ENCODE results near the gene WBP1L. TPM values are rescaled to one million over a fixed set of nuclear protein-coding genes. Genes with fewer than 3 reads are reported as not detected.

Gene WBP1L
- total and polyA plus RNA-seq, 2 experiments from 2014 or later: 7.0 to 55.7 TPM

DNA sequence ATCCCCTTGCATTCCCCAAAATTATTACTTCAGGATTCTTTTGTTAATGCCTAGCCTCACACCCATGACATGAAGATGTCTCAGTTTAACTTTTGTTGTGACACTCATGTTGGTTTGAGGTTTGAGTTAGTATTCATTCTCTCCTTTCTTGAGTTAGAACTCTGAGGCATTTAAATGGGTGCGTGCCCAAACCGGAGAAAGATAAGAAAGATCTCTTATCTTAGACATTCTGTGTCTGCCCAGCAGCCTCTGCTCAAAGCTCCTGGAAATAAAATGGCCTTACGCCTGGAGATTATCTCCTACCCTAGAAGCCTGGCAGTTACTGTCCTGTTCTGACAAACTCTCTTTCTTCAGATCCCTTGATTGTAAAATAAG, 26.3 kb downstream of the WBP1L start:
- H3K4me1 ChIP-seq (ENCODE audit: insufficient read depth): peaks cover 1% of the 10 kb centered on the region; the same call in 1 of the 2 replicates
- H4K20me1 ChIP-seq (replicated peaks; ENCODE audit: insufficient read depth): 0 out of 2 replicates have a peak, but pooled peaks cover 2% of the 10 kb centered on the region
- H3F3A ChIP-seq (replicated peaks; ENCODE audit: low read depth): no peaks in the 10 kb centered on the region
- Mint-ChIP-seq H3K27me3 (ENCODE audit: insufficient read depth, low read depth, poor library complexity) (peaks cover 2% of the 10 kb centered on the region), H3K36me3 (ENCODE audit: low read depth) (no peaks in the 10 kb centered on the region), H3K4me1 (peaks cover 11% of the 10 kb centered on the region), H3K9me3 (no peaks in the 10 kb centered on the region), H3K27ac (no peak overlapping the region), H3K4me3 (no peak overlapping the region)
- H3K79me2 ChIP-seq (replicated peaks; ENCODE audit: insufficient read depth): no peaks in the 10 kb centered on the region; the same call in none of the 2 replicates
- H2AFZ ChIP-seq: no peak overlapping the region
- no peak for ATAC-seq
- H3K36me3 ChIP-seq (ENCODE audit: insufficient read depth): no peaks in the 10 kb centered on the region
- no peak for DNase-seq (ENCODE audit: low spot score)
- no peaks in the 10 kb centered on the region for H3K27me3 ChIP-seq (ENCODE audit: insufficient read depth)
- no peak overlapping the region; the same call in 1 of the 2 replicates for H3K27ac ChIP-seq (ENCODE audit: low read depth)
- TF ChIP-seq NANOG (IDR thresholded peaks at IDR 0.05; ENCODE audit: borderline replicate concordance): no peak
- no peak for TF ChIP-seq ZNF114 (CRISPR knock-in tag; IDR thresholded peaks at IDR 0.05)
- TF ChIP-seq POLR2AphosphoS5 (IDR thresholded peaks at IDR 0.05; ENCODE audit: low read depth): no peak
- TF ChIP-seq, protein P1, sequence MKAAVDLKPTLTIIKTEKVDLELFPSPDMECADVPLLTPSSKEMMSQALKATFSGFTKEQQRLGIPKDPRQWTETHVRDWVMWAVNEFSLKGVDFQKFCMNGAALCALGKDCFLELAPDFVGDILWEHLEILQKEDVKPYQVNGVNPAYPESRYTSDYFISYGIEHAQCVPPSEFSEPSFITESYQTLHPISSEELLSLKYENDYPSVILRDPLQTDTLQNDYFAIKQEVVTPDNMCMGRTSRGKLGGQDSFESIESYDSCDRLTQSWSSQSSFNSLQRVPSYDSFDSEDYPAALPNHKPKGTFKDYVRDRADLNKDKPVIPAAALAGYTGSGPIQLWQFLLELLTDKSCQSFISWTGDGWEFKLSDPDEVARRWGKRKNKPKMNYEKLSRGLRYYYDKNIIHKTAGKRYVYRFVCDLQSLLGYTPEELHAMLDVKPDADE (IDR thresholded peaks at IDR 0.05): no peak
- TF ChIP-seq, protein P2, sequence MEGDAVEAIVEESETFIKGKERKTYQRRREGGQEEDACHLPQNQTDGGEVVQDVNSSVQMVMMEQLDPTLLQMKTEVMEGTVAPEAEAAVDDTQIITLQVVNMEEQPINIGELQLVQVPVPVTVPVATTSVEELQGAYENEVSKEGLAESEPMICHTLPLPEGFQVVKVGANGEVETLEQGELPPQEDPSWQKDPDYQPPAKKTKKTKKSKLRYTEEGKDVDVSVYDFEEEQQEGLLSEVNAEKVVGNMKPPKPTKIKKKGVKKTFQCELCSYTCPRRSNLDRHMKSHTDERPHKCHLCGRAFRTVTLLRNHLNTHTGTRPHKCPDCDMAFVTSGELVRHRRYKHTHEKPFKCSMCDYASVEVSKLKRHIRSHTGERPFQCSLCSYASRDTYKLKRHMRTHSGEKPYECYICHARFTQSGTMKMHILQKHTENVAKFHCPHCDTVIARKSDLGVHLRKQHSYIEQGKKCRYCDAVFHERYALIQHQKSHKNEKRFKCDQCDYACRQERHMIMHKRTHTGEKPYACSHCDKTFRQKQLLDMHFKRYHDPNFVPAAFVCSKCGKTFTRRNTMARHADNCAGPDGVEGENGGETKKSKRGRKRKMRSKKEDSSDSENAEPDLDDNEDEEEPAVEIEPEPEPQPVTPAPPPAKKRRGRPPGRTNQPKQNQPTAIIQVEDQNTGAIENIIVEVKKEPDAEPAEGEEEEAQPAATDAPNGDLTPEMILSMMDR (conservative IDR thresholded peaks at IDR 0.05; ENCODE audit: low read depth in 2 of 2): no peak
- TF ChIP-seq ZNF331 (CRISPR knock-in tag; IDR thresholded peaks at IDR 0.05; ENCODE audit: low read depth): no peak
- no peak for TF ChIP-seq EZH2 (IDR thresholded peaks at IDR 0.05; ENCODE audit: low read depth, unreplicated experiment)
- H3K9me2 ChIP-seq (ENCODE audit: insufficient read depth): no peaks in the 10 kb centered on the region
- no peak overlapping the region for H3K4me3 ChIP-seq
- H3K4me2 ChIP-seq: no peak overlapping the region

DNA sequence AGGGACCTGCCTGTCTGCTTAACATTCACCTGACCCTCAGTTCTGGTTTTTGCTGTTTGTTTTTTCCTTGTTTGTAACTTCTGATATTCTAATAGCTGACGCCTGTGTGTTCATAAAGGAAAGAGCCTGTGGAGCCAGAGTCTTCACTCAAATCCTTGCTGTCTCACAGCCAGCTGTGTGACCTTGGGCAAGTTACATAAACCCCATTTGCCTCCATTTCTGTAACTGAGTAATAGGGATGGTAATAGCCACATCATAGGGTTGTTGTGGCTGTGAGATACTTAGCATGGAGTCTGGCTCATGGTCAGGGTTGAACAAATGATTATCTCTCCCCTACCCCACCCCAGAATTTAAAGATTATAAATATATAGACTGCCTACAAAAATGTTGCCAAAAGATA, 27.0 kb downstream of the WBP1L start:
- no peak overlapping the region for H3K27ac ChIP-seq (ENCODE audit: low read depth)
- no peaks in the 10 kb centered on the region for H3K9me3 Mint-ChIP-seq
- H3K27me3 ChIP-seq (ENCODE audit: insufficient read depth): no peaks in the 10 kb centered on the region
- 0 out of 2 replicates have a peak, but pooled peaks cover 2% of the 10 kb centered on the region for H4K20me1 ChIP-seq (replicated peaks; ENCODE audit: insufficient read depth)
- no peaks in the 10 kb centered on the region; the same call in none of the 2 replicates for H3K79me2 ChIP-seq (replicated peaks; ENCODE audit: insufficient read depth)
- H3K27ac Mint-ChIP-seq: no peak overlapping the region
- H3K4me1 Mint-ChIP-seq: peaks cover 18% of the 10 kb centered on the region
- no peak overlapping the region for H2AFZ ChIP-seq
- H3F3A ChIP-seq (replicated peaks; ENCODE audit: low read depth): no peaks in the 10 kb centered on the region
- no peaks in the 10 kb centered on the region for H3K9me2 ChIP-seq (ENCODE audit: insufficient read depth)
- H3K4me3 Mint-ChIP-seq: no peak overlapping the region
- H3K36me3 Mint-ChIP-seq (ENCODE audit: low read depth): no peaks in the 10 kb centered on the region
- no peaks in the 10 kb centered on the region for H3K36me3 ChIP-seq (ENCODE audit: insufficient read depth)
- no peak overlapping the region for H3K4me2 ChIP-seq
- H3K27me3 Mint-ChIP-seq (ENCODE audit: insufficient read depth, low read depth, poor library complexity): peaks cover 2% of the 10 kb centered on the region
- no peak overlapping the region for H3K4me3 ChIP-seq
- DNase-seq (ENCODE audit: low spot score) (no peak), ATAC-seq (no peak)
- peaks cover 8% of the 10 kb centered on the region for H3K4me1 ChIP-seq (ENCODE audit: insufficient read depth)
- TF ChIP-seq POLR2AphosphoS5 (IDR thresholded peaks at IDR 0.05; ENCODE audit: low read depth) (no peak), STAT1 (IDR thresholded peaks at IDR 0.05; ENCODE audit: unreplicated experiment) (no peak), CREB1 (CRISPR knock-in tag; IDR thresholded peaks at IDR 0.05; ENCODE audit: low read depth) (no peak), EZH2phosphoT487 (IDR thresholded peaks at IDR 0.05; ENCODE audit: unreplicated experiment) (no peak)
- TF ChIP-seq, protein P3, sequence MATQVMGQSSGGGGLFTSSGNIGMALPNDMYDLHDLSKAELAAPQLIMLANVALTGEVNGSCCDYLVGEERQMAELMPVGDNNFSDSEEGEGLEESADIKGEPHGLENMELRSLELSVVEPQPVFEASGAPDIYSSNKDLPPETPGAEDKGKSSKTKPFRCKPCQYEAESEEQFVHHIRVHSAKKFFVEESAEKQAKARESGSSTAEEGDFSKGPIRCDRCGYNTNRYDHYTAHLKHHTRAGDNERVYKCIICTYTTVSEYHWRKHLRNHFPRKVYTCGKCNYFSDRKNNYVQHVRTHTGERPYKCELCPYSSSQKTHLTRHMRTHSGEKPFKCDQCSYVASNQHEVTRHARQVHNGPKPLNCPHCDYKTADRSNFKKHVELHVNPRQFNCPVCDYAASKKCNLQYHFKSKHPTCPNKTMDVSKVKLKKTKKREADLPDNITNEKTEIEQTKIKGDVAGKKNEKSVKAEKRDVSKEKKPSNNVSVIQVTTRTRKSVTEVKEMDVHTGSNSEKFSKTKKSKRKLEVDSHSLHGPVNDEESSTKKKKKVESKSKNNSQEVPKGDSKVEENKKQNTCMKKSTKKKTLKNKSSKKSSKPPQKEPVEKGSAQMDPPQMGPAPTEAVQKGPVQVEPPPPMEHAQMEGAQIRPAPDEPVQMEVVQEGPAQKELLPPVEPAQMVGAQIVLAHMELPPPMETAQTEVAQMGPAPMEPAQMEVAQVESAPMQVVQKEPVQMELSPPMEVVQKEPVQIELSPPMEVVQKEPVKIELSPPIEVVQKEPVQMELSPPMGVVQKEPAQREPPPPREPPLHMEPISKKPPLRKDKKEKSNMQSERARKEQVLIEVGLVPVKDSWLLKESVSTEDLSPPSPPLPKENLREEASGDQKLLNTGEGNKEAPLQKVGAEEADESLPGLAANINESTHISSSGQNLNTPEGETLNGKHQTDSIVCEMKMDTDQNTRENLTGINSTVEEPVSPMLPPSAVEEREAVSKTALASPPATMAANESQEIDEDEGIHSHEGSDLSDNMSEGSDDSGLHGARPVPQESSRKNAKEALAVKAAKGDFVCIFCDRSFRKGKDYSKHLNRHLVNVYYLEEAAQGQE (IDR thresholded peaks at IDR 0.05; ENCODE audit: unreplicated experiment): no peak
- TF ChIP-seq, protein P1 (IDR thresholded peaks at IDR 0.05): no peak
